ENCODE data around the gene CNPY1. TPM values are rescaled to one million over a fixed set of nuclear protein-coding genes. Genes with fewer than 3 reads are reported as not detected.

The CNPY1 gene
- polyA plus RNA-seq, 4 donors: not detected

- no peaks in the 10 kb centered on the region for H3K36me3 ChIP-seq (ENCODE audit: control insufficient read depth in 3 of 3, insufficient read depth in 2 of 3, low read depth in 1 of 3, low read length in 3 of 3)
- no peak overlapping the region for H3K27ac ChIP-seq (ENCODE audit: low read depth in 1 of 3, low read length in 2 of 3)
- DNase-seq (peak in 1 of 2 donors; percentile 30), FAIRE-seq (no peak)
- WGBS, 3 donors: 7 to 16% (median 9%) methylated on average over 14 of the region's 14 CpGs
- H3K27me3 ChIP-seq (ENCODE audit: control insufficient read depth in 3 of 3, insufficient read depth in 3 of 3, low read length in 3 of 3): peaks cover 9 to 72% (median 26%) of the 10 kb centered on the region in 3 donors
- no peak overlapping the region for H3K4me3 ChIP-seq (ENCODE audit: low read depth in 1 of 3, low read length in 3 of 3)
- H3K9me3 ChIP-seq (ENCODE audit: control insufficient read depth in 2 of 2, insufficient read depth in 1 of 2, low read depth in 1 of 2, low read length in 1 of 2): no peaks in the 10 kb centered on the region
- H3K4me1 ChIP-seq (ENCODE audit: control insufficient read depth in 3 of 3, insufficient read depth in 2 of 3, low read depth in 1 of 3, low read length in 2 of 3): peaks cover 0 to 4% (median 4%) of the 10 kb centered on the region in 3 donors
Measured at GRCh38 chr7:155506854-155507337, 39.5 kb downstream of the CNPY1 start.

GRCh38 chr7:155505422-155505793, 41.0 kb downstream of the CNPY1 start:
- no peak for FAIRE-seq
- peaks cover 9 to 74% (median 29%) of the 10 kb centered on the region in 3 donors for H3K27me3 ChIP-seq (ENCODE audit: control insufficient read depth in 3 of 3, insufficient read depth in 3 of 3, low read length in 3 of 3)

GRCh38 chr7:155497149-155497901, 49.0 kb downstream of the CNPY1 start:
- FAIRE-seq (no peak), DNase-seq (peak; percentile 9 to 73)
- Histone ChIP-seq H3K4me1 (ENCODE audit: control insufficient read depth in 3 of 3, insufficient read depth in 2 of 3, low read depth in 1 of 3, low read length in 2 of 3) (no peaks in the 10 kb centered on the region), H3K36me3 (ENCODE audit: control insufficient read depth in 3 of 3, insufficient read depth in 2 of 3, low read depth in 1 of 3, low read length in 3 of 3) (no peaks in the 10 kb centered on the region), H3K27ac (ENCODE audit: low read depth in 1 of 3, low read length in 2 of 3) (no peak overlapping the region), H3K4me3 (ENCODE audit: low read depth in 1 of 3, low read length in 3 of 3) (no peak overlapping the region), H3K9me3 (ENCODE audit: control insufficient read depth in 2 of 2, insufficient read depth in 1 of 2, low read depth in 1 of 2, low read length in 1 of 2) (no peaks in the 10 kb centered on the region), H3K27me3 (ENCODE audit: control insufficient read depth in 3 of 3, insufficient read depth in 3 of 3, low read length in 3 of 3) (peaks cover 0 to 66% (median 11%) of the 10 kb centered on the region in 3 donors)
- WGBS, 3 donors: 65 to 72% (median 72%) methylated on average over 26 of the region's 26 CpGs

More at GRCh38 chr7:155505422-155505793, 41.0 kb downstream of the CNPY1 start:
- no peaks in the 10 kb centered on the region for H3K9me3 ChIP-seq (ENCODE audit: control insufficient read depth in 2 of 2, insufficient read depth in 1 of 2, low read depth in 1 of 2, low read length in 1 of 2)
- no peak overlapping the region for H3K27ac ChIP-seq (ENCODE audit: low read depth in 1 of 3, low read length in 2 of 3)
- no peak for DNase-seq
- peaks cover 0 to 4% (median 4%) of the 10 kb centered on the region in 3 donors for H3K4me1 ChIP-seq (ENCODE audit: control insufficient read depth in 3 of 3, insufficient read depth in 2 of 3, low read depth in 1 of 3, low read length in 2 of 3)
- WGBS, 3 donors: 15 to 39% (median 31%) methylated on average over 3 of the region's 3 CpGs
- H3K4me3 ChIP-seq (ENCODE audit: low read depth in 1 of 3, low read length in 3 of 3): no peak overlapping the region
- no peaks in the 10 kb centered on the region for H3K36me3 ChIP-seq (ENCODE audit: control insufficient read depth in 3 of 3, insufficient read depth in 2 of 3, low read depth in 1 of 3, low read length in 3 of 3)

- Histone ChIP-seq H3K9me3 (ENCODE audit: control insufficient read depth in 2 of 2, insufficient read depth in 1 of 2, low read depth in 1 of 2, low read length in 1 of 2) (no peaks in the 10 kb centered on the region), H3K27ac (ENCODE audit: low read depth in 1 of 3, low read length in 2 of 3) (no peak overlapping the region), H3K27me3 (ENCODE audit: control insufficient read depth in 3 of 3, insufficient read depth in 3 of 3, low read length in 3 of 3) (peaks cover 0 to 65% (median 16%) of the 10 kb centered on the region in 3 donors), H3K36me3 (ENCODE audit: control insufficient read depth in 3 of 3, insufficient read depth in 2 of 3, low read depth in 1 of 3, low read length in 3 of 3) (no peaks in the 10 kb centered on the region), H3K4me3 (ENCODE audit: low read depth in 1 of 3, low read length in 3 of 3) (no peak overlapping the region), H3K4me1 (ENCODE audit: control insufficient read depth in 3 of 3, insufficient read depth in 2 of 3, low read depth in 1 of 3, low read length in 2 of 3) (no peaks in the 10 kb centered on the region)
- DNase-seq (peak; percentile 28 to 63), FAIRE-seq (no peak)
- 61 to 80% (median 73%) methylated on average over 23 of the region's 23 CpGs for WGBS, 3 donors
Measured at GRCh38 chr7:155496267-155497005, 49.9 kb downstream of the CNPY1 start.

GRCh38 chr7:155495440-155496248, 50.7 kb downstream of the CNPY1 start:
- no peaks in the 10 kb centered on the region for H3K9me3 ChIP-seq (ENCODE audit: control insufficient read depth in 2 of 2, insufficient read depth in 1 of 2, low read depth in 1 of 2, low read length in 1 of 2)
- H3K4me1 ChIP-seq (ENCODE audit: control insufficient read depth in 3 of 3, insufficient read depth in 2 of 3, low read depth in 1 of 3, low read length in 2 of 3): peaks cover 0 to 2% (median 0%) of the 10 kb centered on the region in 3 donors
- H3K27ac ChIP-seq (ENCODE audit: low read depth in 1 of 3, low read length in 2 of 3): no peak overlapping the region
- WGBS, 3 donors: 49 to 75% (median 63%) methylated on average over 13 of the region's 13 CpGs
- no peak overlapping the region for H3K4me3 ChIP-seq (ENCODE audit: low read depth in 1 of 3, low read length in 3 of 3)
- peaks cover 0 to 66% (median 11%) of the 10 kb centered on the region in 3 donors for H3K27me3 ChIP-seq (ENCODE audit: control insufficient read depth in 3 of 3, insufficient read depth in 3 of 3, low read length in 3 of 3)
- FAIRE-seq (no peak), DNase-seq (no peak)
- H3K36me3 ChIP-seq (ENCODE audit: control insufficient read depth in 3 of 3, insufficient read depth in 2 of 3, low read depth in 1 of 3, low read length in 3 of 3): no peaks in the 10 kb centered on the region

- H3K4me1 ChIP-seq (ENCODE audit: control insufficient read depth in 3 of 3, insufficient read depth in 2 of 3, low read depth in 1 of 3, low read length in 2 of 3): peaks cover 0 to 9% (median 0%) of the 10 kb centered on the region in 3 donors
- no peak overlapping the region for H3K27ac ChIP-seq (ENCODE audit: low read depth in 1 of 3, low read length in 2 of 3)
- FAIRE-seq: no peak
- 86 to 89% (median 87%) methylated on average over 16 of the region's 16 CpGs for WGBS, 3 donors
- no peak for DNase-seq
- H3K36me3 ChIP-seq (ENCODE audit: control insufficient read depth in 3 of 3, insufficient read depth in 2 of 3, low read depth in 1 of 3, low read length in 3 of 3): no peaks in the 10 kb centered on the region
- no peak overlapping the region for H3K4me3 ChIP-seq (ENCODE audit: low read depth in 1 of 3, low read length in 3 of 3)
- H3K9me3 ChIP-seq (ENCODE audit: control insufficient read depth in 2 of 2, insufficient read depth in 1 of 2, low read depth in 1 of 2, low read length in 1 of 2): no peaks in the 10 kb centered on the region
- peaks cover 0 to 70% (median 10%) of the 10 kb centered on the region in 3 donors for H3K27me3 ChIP-seq (ENCODE audit: control insufficient read depth in 3 of 3, insufficient read depth in 3 of 3, low read length in 3 of 3)
Measured at GRCh38 chr7:155494551-155494950, 51.8 kb downstream of the CNPY1 start.

GRCh38 chr7:155493744-155494538, 52.4 kb downstream of the CNPY1 start:
- DNase-seq: no peak
- no peaks in the 10 kb centered on the region for H3K36me3 ChIP-seq (ENCODE audit: control insufficient read depth in 3 of 3, insufficient read depth in 2 of 3, low read depth in 1 of 3, low read length in 3 of 3)
- peaks cover 0 to 70% (median 9%) of the 10 kb centered on the region in 3 donors for H3K27me3 ChIP-seq (ENCODE audit: control insufficient read depth in 3 of 3, insufficient read depth in 3 of 3, low read length in 3 of 3)
- WGBS, 3 donors: 84 to 89% (median 86%) methylated on average over 33 of the region's 33 CpGs
- H3K4me3 ChIP-seq (ENCODE audit: low read depth in 1 of 3, low read length in 3 of 3): no peak overlapping the region
- no peaks in the 10 kb centered on the region for H3K9me3 ChIP-seq (ENCODE audit: control insufficient read depth in 2 of 2, insufficient read depth in 1 of 2, low read depth in 1 of 2, low read length in 1 of 2)
- no peak for FAIRE-seq
- peaks cover 0 to 9% (median 0%) of the 10 kb centered on the region in 3 donors for H3K4me1 ChIP-seq (ENCODE audit: control insufficient read depth in 3 of 3, insufficient read depth in 2 of 3, low read depth in 1 of 3, low read length in 2 of 3)
- H3K27ac ChIP-seq (ENCODE audit: low read depth in 1 of 3, low read length in 2 of 3): no peak overlapping the region
